HL-60/S4 treated with phorbol 12-myristate 13-acetate at 8.2 ng/mL for 4 days and 3 days (cell line): ENCODE results near the gene MRPL27.
"Not testable (repeated sequence)": the region's sequence is repeated elsewhere in the genome, so short reads cannot be mapped to it uniquely, and the experiment has no call there.

Source experiments
- in situ Hi-C: fragments of 300-500 bp; cut with MboI; formaldehyde crosslinking; loops from 2 replicates; pipeline ENCODE4 v1.15.0; 2022; ENCODE audit warnings: low sequenced_read_pairs

Gene MRPL27

GRCh38 chr17:50372758-50373556 lies at the start of gene MRPL27, which contains the start of gene EME1:
MRPL27 (minus strand) TSS chr17:50373184; CDS start chr17:50373170, 14 bp downstream.
EME1 (plus strand) TSS chr17:50373229; CDS start chr17:50375209, 1,980 bp downstream.
- in situ Hi-C loops: no loop called here

DNA sequence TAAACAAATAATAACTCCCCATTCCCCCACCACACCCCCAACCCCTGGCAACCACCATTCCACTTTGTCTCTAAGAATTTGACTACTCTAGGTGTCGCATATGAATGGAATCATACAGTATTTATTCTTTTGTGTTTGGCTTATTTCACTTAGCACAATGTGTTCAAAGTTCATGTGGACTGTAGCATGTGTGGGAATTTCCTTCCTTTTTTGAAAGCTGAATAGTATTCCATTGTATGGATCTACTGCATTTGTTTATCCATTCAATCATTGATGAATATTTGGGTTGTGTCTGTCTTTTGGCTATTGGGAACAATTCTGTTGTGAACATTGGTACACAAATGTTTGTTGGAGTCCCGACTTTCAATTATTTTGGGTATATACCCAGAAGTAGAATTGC lies 49.8 kb upstream of the MRPL27 start:
- in situ Hi-C loops: no loop called here

DNA sequence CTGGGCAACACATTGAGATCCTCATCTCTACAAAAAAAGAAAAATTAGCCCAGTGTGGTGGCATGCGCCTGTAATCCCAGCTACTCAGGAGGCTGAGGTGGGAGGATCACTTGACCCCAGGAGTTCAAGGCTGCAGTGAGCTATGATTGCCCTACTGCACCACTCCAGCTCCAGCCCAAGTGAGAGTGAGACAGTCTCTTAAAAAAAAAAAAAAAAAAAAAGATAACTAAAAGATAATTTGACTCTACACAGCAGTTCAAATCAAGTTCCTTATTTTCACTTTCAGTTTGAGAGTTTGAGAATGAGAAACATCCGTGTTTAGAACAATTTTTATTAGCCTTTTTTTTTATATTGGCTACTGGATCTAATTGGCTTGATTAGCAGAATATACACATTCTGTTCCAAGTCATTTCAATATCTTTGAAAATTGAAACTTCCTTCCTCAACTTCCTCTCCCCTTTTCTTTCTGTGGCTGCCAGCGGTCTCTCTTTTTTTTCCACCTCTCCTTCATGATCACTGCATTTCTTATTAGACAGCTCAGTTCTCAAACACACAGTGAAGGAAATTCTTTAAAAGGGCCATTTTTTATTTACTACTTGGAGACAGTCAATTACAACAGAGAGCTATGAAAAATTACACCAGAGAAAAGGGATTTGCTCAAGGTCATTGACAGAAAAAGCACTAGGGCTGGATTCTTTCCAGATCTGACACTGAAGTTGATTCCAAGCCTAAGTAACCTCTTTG lies 48.5 kb upstream of the MRPL27 start:
- in situ Hi-C loops: no loop called here

DNA sequence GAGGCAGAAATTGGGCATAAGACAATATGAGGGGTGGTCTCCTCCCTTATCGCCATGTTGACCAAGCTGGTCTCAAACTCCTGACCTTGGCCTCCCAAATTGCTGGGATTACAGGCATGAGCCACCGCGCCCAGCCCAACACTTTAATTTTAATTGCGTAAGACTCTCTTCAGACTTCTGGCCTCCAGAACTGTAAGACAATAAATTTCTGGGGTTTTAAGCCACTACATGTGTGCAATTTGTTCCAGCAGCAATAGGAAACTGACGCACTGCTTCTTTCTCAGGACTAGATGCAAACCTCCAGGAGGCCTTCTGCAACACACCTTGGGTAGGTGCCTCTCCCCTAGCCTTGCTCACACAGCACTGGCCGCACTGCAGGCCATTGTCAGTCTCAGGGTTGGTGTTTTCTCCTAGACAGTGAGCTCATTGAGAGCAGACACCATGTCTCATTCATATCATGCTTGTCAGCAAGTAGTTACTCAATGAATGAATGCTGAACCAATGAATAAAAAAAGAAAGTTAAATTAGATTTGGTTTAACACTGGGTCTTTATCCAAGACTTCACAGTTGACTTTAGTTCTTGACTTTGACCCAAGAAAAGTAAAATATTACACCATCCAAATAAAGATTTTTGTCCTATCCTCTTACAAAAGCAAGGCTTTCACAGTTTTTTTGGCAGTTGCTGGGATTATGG lies 47.6 kb upstream of the MRPL27 start:
- in situ Hi-C loops: no loop called here

DNA sequence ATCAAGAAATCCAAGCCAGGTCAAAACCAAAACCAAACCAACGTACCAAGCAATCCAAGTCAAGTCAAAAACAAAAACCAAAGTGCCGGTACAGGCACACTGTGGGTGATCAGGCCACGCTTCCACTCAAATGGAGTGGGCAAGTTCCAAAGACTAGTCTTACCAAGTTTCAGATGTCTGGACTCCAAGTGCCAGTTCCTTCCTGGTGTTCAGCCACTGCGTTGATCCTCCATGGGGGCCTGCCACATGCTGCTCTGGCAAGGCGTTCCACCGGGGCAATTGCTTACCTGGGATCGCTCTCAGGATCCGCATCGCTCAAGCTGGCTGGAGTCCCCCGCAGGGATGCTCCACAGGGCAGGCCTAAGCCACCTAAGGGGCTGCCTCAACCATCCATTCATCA lies 46.6 kb upstream of the MRPL27 start:
- in situ Hi-C loops: not testable (repeated sequence)

GRCh38 chr17:50414808-50415207 lies 41.8 kb upstream of the MRPL27 start:
- in situ Hi-C loops: no loop called here

- in situ Hi-C loops: no loop called here
Measured at GRCh38 chr17:50412188-50412732, 39.3 kb upstream of the MRPL27 start.

DNA sequence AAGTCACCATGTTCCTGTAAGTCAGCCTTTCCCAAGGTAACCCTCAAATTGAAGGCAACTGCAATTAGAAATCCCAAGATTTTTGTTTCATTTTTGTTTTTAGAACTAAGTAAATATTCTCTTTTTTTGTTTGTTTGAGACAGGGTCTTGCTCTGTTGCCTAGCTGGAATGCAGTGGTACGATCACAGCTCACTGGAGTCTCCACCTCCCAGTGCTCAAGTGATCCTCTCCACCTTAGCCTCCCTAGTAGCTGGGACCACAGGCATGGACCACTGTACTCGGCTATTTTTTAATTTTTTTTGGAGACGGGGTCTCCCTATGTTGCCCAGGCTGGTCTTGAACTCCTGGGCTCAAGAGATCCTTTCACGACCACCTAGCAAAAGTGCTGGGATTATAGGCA lies 34.9 kb upstream of the MRPL27 start:
- in situ Hi-C loops: no loop called here

GRCh38 chr17:50406578-50406977 lies 33.6 kb upstream of the MRPL27 start:
- in situ Hi-C loops: no loop called here

GRCh38 chr17:50405351-50405750 lies 32.4 kb upstream of the MRPL27 start:
- in situ Hi-C loops: not testable (repeated sequence)

- in situ Hi-C loops: not testable (repeated sequence)
Measured at GRCh38 chr17:50399591-50399990, 26.6 kb upstream of the MRPL27 start.

GRCh38 chr17:50398672-50399071 lies 25.7 kb upstream of the MRPL27 start:
- in situ Hi-C loops: not testable (repeated sequence)

GRCh38 chr17:50397919-50398285 lies 24.9 kb upstream of the MRPL27 start:
- in situ Hi-C loops: no loop called here

DNA sequence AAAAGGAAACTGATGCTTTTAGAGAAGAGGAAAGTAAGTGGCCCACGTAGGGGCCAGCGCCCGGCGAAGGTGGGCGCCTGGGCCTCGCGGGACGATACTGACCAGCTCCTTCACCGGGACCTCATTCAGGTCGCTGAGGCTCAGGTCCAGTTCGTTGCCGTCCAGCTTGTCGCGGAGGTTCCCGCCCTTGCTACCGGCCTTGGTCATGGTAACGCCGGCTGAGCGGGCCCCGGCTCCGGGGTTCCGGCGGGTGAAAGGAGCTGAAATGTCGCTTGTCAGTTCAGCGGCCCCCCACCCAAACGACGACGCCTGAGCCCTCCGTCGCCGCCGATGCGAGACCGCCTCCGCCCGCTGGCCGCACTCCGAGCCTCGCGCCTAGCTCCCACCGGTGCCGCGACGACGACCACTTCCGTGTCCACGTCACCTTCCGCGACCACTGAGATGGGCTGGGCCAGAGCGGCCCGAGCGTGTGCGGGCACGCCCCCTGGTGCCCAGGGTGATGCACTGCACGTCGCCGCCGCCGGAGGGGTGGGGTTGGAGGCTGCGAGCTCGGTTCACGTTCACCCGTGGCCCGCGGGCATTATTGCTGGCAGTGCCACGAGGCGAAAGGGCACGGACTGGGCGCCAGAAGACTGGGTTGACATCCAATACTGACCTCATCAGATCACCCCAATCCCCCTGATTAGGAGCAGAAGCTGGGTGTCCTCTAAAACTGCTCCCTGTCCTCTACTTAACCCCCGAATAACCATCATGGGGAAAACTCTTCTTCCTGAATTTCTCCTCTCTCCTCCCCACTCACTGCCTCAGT lies 24.3 kb upstream of the MRPL27 start, which contains the start of gene LRRC59:
Gene LRRC59, minus strand, starts transcription at position 413 of the 808 bp plus-strand sequence. Its CDS starts 206 bp downstream, at position 207.
- in situ Hi-C loops: no loop called here

DNA sequence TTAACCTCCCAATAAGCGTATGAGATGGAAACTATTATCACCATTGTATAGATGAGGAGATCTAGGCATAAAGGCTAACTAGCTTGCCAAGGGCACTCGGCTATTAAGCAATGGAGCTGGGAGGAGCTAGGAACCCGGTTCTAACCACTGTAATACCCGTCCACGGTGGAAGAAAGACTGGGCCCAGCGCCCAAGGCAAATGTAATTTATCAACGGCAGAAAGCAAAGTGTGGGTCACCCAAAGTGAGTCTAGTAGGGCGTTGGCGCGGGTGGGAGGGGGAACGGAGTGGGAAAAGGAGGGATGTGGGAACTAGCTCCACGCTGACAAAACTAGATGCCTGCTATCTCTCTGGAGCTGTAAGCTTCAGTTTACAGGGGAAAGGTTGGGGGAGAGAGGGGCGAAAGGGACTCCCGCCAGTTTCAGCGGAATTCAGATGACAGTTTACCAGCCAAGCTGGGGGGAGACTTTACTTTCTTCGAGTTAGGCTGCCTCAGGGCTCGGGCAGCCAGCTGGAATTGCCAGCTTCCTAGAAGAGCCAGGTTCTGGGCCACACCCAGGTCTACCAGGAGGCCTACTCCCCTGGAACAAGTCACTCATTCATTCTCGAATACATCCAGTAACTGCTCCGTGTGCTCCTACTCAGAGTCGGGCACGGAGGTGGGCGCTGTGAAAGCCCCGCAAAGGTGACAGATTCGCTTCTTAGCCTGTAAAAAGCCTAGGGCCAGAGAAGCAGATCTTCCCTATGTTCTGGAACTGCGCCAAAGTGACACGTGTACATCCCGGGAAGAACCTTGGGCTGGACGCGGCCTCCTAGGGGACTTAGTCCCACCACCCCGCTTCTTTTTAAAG lies 23.5 kb upstream of the MRPL27 start:
- in situ Hi-C loops: no loop called here

- in situ Hi-C loops: no loop called here
Measured at GRCh38 chr17:50394711-50395110, 21.7 kb upstream of the MRPL27 start.

GRCh38 chr17:50393700-50394099 lies 20.7 kb upstream of the MRPL27 start:
- in situ Hi-C loops: no loop called here

GRCh38 chr17:50392621-50393020 lies 19.6 kb upstream of the MRPL27 start:
- in situ Hi-C loops: no loop called here

DNA sequence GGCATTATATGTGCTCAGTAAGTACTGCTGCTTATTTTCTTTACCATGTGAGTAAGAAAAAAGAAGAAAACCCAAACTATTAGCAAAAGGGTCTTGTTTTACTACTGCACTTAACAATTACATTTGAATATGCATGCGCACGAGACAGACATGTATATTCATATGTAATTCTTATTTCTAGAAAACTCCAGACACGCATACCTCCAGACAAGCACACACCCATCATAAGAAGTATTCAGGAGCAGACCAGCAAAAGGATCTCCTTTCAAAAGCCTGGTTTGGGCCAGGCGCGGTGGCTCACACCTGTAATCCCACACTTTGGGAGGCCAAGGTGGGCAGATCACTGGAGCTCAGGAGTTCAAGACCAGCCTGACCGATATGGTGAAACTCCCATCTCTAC lies 16.6 kb upstream of the MRPL27 start:
- in situ Hi-C loops: no loop called here
